Adrenal gland (tissue), 5 donors: Measurements from ENCODE around the gene PDZRN3.

Source experiments
- CTCF ChIP-seq, 6 experiments: fragments of 450-650 bp in 4 of 6; fragments of 200-600 bp in 2 of 6; sonication (generic) in 1 of 6; IDR thresholded peaks; 1 replicate in 5 of 6; 2 replicates in 1 of 6; pipeline versions ENCODE4 v1.5.1 to v1.8.0; 2016 to 2021; ENCODE audit warnings: antibody characterized with exemption in 6 of 6, mild to moderate bottlenecking in 2 of 6, moderate library complexity in 1 of 6
- POLR2A ChIP-seq, 2 donors: fragments of 450-650 bp; IDR thresholded peaks; one replicate each; pipeline ENCODE4 v1.6.1; 2017; ENCODE audit warnings: antibody characterized with exemption in 2 of 2, mild to moderate bottlenecking in 2 of 2, moderate library complexity in 1 of 2
- donor health status: DM: no; HTN: no; CAD: no.

DNA sequence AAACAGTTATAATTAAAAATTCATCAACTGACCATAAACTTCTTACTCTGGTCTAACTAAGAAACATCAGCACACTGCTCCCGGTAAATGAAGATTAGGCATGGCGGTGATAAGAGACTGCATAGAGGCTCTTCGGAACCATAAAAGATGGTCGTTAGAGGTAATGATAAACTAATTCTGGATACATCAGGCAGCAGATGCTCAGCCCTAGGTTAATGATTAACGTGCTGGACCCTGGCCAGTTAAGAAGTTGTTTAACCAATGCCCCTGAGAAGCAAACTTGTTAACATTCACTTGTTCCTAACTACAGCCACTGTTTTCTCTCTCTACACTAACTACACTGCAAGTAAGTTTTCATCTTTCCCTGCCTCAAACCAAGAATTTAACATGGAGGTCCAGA is 111.5 kb downstream of the PDZRN3 start:
- TF ChIP-seq CTCF (IDR thresholded peaks at IDR 0.05) (no peak), POLR2A (IDR thresholded peaks at IDR 0.05) (no peak)
